WTC11 (cell line): ENCODE data around the gene SKA2. TPM values are rescaled to one million over a fixed set of nuclear protein-coding genes. Genes with fewer than 3 reads are reported as not detected.

Source experiments
- ATAC-seq: fragments of 200-7000 bp; cut with Tn5 transposase; 2 replicates; pipeline ENCODE4 v1.10.0; 2021; ENCODE audit warnings: mild to moderate bottlenecking, moderate library complexity
- CTCF ChIA-PET: fragments of 300-600 bp; sonication (Branson Sonifier 250); formaldehyde crosslinking; loops from one replicate; lab custom pipeline; 2021; ENCODE audit warnings: antibody characterized with exemption; lab: Charles Lee
- POLR2A ChIA-PET: fragments of 350-600 bp; sonication (Branson Sonifier 250); formaldehyde crosslinking; loops from one replicate; lab custom pipeline; 2021; ENCODE audit warnings: antibody characterized with exemption; lab: Charles Lee
- DNase-seq: peaks from one replicate; pipeline ENCODE4 v3.0.0; 2021; ENCODE audit warnings: low spot score
- H3K27ac Mint-ChIP-seq: 2 replicates; pipeline ENCODE4 v1.8.0; 2021; ENCODE audit warnings: mixed read lengths
- H3K27me3 Mint-ChIP-seq: 2 replicates; pipeline ENCODE4 v1.8.0; 2021; ENCODE audit warnings: low read depth, mild to moderate bottlenecking, moderate library complexity, mixed read lengths
- H3K36me3 Mint-ChIP-seq: 2 replicates; pipeline ENCODE4 v1.8.0; 2021; ENCODE audit warnings: mixed read lengths
- H3K4me1 Mint-ChIP-seq: 2 replicates; pipeline ENCODE4 v1.8.0; 2022; ENCODE audit warnings: mixed read lengths
- H3K4me3 Mint-ChIP-seq: 2 replicates; pipeline ENCODE4 v1.8.0; 2021; ENCODE audit warnings: mild to moderate bottlenecking, moderate library complexity, mixed read lengths
- H3K9me3 Mint-ChIP-seq: 2 replicates; pipeline ENCODE4 v1.8.0; 2021; ENCODE audit warnings: mixed read lengths
- ATF1 ChIP-seq: sonication (generic); formaldehyde crosslinking; IDR thresholded peaks from 2 replicates; pipeline ENCODE4 v1.8.1; 2023; ENCODE audit warnings: mild to moderate bottlenecking, moderate library complexity, missing genetic modification reagents
- ATF6 ChIP-seq: sonication (generic); formaldehyde crosslinking; IDR thresholded peaks from 2 replicates; pipeline ENCODE4 v1.8.1; 2023; ENCODE audit warnings: mild to moderate bottlenecking, missing genetic modification reagents
- CREB1 ChIP-seq: sonication (generic); formaldehyde crosslinking; IDR thresholded peaks from 2 replicates; pipeline ENCODE4 v1.8.0; 2023; ENCODE audit warnings: mild to moderate bottlenecking, missing genetic modification reagents
- CREM ChIP-seq: sonication (generic); formaldehyde crosslinking; IDR thresholded peaks from 2 replicates; pipeline ENCODE4 v1.8.1; 2022; ENCODE audit warnings: mild to moderate bottlenecking, missing genetic modification reagents, moderate library complexity
- EMX1 ChIP-seq: fragments of 250-450 bp; sonication (Bioruptor Pico); IDR thresholded peaks from 2 replicates; pipeline ENCODE4 v1.8.0; 2021; ENCODE audit warnings: mild to moderate bottlenecking
- FOXJ3 ChIP-seq: sonication (generic); formaldehyde crosslinking; IDR thresholded peaks from 2 replicates; pipeline ENCODE4 v1.9.0; 2021; ENCODE audit warnings: missing genetic modification reagents, mild to moderate bottlenecking, borderline replicate concordance
- FOXP4 ChIP-seq: sonication (generic); formaldehyde crosslinking; IDR thresholded peaks from 2 replicates; pipeline ENCODE4 v1.8.0; 2022; ENCODE audit warnings: mild to moderate bottlenecking, missing genetic modification reagents
- HMGA2 ChIP-seq: fragments of 250-450 bp; sonication (Bioruptor Pico); IDR thresholded peaks from 2 replicates; pipeline ENCODE4 v1.4.0; 2021; ENCODE audit warnings: mild to moderate bottlenecking, moderate library complexity
- IRF1 ChIP-seq: sonication (generic); formaldehyde crosslinking; IDR thresholded peaks from 2 replicates; pipeline ENCODE4 v1.8.0; 2023; ENCODE audit warnings: missing genetic modification reagents
- JAZF1 ChIP-seq: fragments of 250-450 bp; sonication (Bioruptor Pico); IDR thresholded peaks from 2 replicates; pipeline ENCODE4 v1.9.0; 2021; ENCODE audit warnings: moderate library complexity, mild to moderate bottlenecking, inconsistent platforms
- JUN ChIP-seq: sonication (generic); formaldehyde crosslinking; IDR thresholded peaks from 2 replicates; pipeline ENCODE4 v1.8.0; 2023; ENCODE audit warnings: mild to moderate bottlenecking, missing genetic modification reagents
- KAT7 ChIP-seq: sonication (generic); formaldehyde crosslinking; IDR thresholded peaks from 2 replicates; pipeline ENCODE4 v1.8.1; 2023; ENCODE audit warnings: missing genetic modification reagents, mild to moderate bottlenecking, borderline replicate concordance
- MAX ChIP-seq: sonication (generic); formaldehyde crosslinking; IDR thresholded peaks from 2 replicates; pipeline ENCODE4 v1.8.0; 2022; ENCODE audit warnings: mild to moderate bottlenecking, missing genetic modification reagents
- MXD4 ChIP-seq: fragments of 250-450 bp; sonication (Bioruptor Pico); IDR thresholded peaks from 2 replicates; pipeline ENCODE4 v1.8.0; 2021; ENCODE audit warnings: mild to moderate bottlenecking, moderate library complexity, borderline replicate concordance
- TEAD4 ChIP-seq: sonication (generic); formaldehyde crosslinking; IDR thresholded peaks from 2 replicates; pipeline ENCODE4 v1.8.0; 2022; ENCODE audit warnings: mild to moderate bottlenecking, missing genetic modification reagents
- USF2 ChIP-seq: sonication (generic); formaldehyde crosslinking; IDR thresholded peaks from 2 replicates; pipeline ENCODE4 v1.8.1; 2023; ENCODE audit warnings: mild to moderate bottlenecking, missing genetic modification reagents, moderate library complexity
- ZNF281 ChIP-seq: sonication (generic); formaldehyde crosslinking; IDR thresholded peaks from 2 replicates; pipeline ENCODE4 v1.8.0; 2023; ENCODE audit warnings: mild to moderate bottlenecking, missing genetic modification reagents
- ZNF396 ChIP-seq: fragments of 250-450 bp; sonication (Bioruptor Pico); IDR thresholded peaks from 2 replicates; pipeline ENCODE4 v1.8.0; 2021; ENCODE audit warnings: mild to moderate bottlenecking, moderate library complexity, borderline replicate concordance
- ZNF512 ChIP-seq: sonication (generic); formaldehyde crosslinking; IDR thresholded peaks from 2 replicates; pipeline ENCODE4 v1.8.1; 2022; ENCODE audit warnings: missing genetic modification reagents, borderline replicate concordance
- total RNA-seq: library from RNA; stranded (reverse); gene quantifications from 3 replicates; pipeline ENCODE4 v1.2.3, GENCODE V29; 2021

Gene SKA2
- total RNA-seq, 1 experiment from 2014 or later: 80.0 TPM

- TF ChIP-seq ZNF281 (CRISPR knock-in tag) (no peak), JAZF1 (CRISPR knock-in tag) (no peak), FOXJ3 (CRISPR knock-in tag) (no peak), CREM (CRISPR knock-in tag) (no peak; the same call in 1 of the 2 replicates), FOXP4 (CRISPR knock-in tag) (peak; percentile 54), USF2 (CRISPR knock-in tag) (peak; percentile 98), HMGA2 (CRISPR knock-in tag) (no peak), ATF6 (CRISPR knock-in tag) (no peak), IRF1 (CRISPR knock-in tag) (no peak), ZNF396 (CRISPR knock-in tag) (no peak), CREB1 (CRISPR knock-in tag) (no peak; the same call in 1 of the 2 replicates), EMX1 (no peak), JUN (CRISPR knock-in tag) (no peak), MAX (peak; percentile 93)
Measured at GRCh38 chr17:59106463-59107305, 48.3 kb downstream of the SKA2 start, which contains the start of gene TRIM37 (continued).

GRCh38 chr17:59105852-59106462 lies 49.0 kb downstream of the SKA2 start:
- H3K9me3 Mint-ChIP-seq: no peaks in the 10 kb centered on the region

More at GRCh38 chr17:59105852-59106462, 49.0 kb downstream of the SKA2 start:
- Mint-ChIP-seq H3K36me3 (peaks cover 10% of the 10 kb centered on the region), H3K4me1 (peaks cover 17% of the 10 kb centered on the region), H3K27ac (peak overlapping the region; percentile 90), H3K4me3 (peak overlapping the region; percentile 94), H3K27me3 (no peaks in the 10 kb centered on the region)
- peak; percentile 19; the same call in 1 of the 2 replicates for TF ChIP-seq KAT7 (CRISPR knock-in tag)
- TF ChIP-seq ZNF512 (CRISPR knock-in tag): no peak
- TF ChIP-seq TEAD4 (CRISPR knock-in tag): no peak
- TF ChIP-seq MXD4: no peak
- peak; percentile 12; the same call in 1 of the 2 replicates for TF ChIP-seq ATF1 (CRISPR knock-in tag)
- no peak for DNase-seq
- CTCF ChIA-PET: interaction anchor here (1.3 kb wide), 1 partner anchor 587 kb away, joined by 7 read pairs; no protein-coding TSS in a partner anchor
- ATAC-seq: peak; percentile 17
- POLR2A ChIA-PET: interaction anchor here (0.6 to 2.1 kb wide), 4 partner anchors 11 to 596 kb away, joined by 3 to 23 read pairs (median 4); partner anchors contain the start of genes PRR11 and SKA2
